ENCODE measurements around the gene TYSND1.
"Not testable (repeated sequence)": the region's sequence is repeated elsewhere in the genome, so short reads cannot be mapped to it uniquely, and the experiment has no call there.

TYSND1 gene

DNA sequence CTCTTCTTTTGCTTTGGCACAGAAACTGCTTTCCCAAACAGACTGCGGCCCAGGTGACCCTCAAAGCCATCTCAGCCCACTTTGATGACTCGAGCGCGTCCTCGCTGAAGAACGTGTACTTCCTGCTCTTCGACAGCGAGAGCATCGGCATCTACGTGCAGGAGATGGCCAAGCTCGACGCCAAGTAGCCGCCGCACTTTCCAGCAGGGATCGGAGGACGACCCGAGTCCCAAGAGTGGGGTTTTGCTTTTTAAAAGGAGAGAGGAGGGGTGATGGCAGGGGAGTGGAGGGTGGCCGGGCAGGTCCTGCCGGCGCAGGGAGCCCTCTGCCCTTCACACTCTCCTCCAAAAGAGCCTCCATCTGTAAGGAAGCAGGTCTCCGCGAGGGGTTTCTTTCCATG is 35.0 kb downstream of the TYSND1 start:
- Histone ChIP-seq H3K27me3 (ENCODE audit: control insufficient read depth in 1 of 2, insufficient read depth in 2 of 2, low read length in 2 of 2) (no peaks in the 10 kb centered on the region), H3K27ac (ENCODE audit: low read length) (no peak overlapping the region), H3K9ac (ENCODE audit: low read length in 2 of 2) (no peak overlapping the region), H3K9me3 (ENCODE audit: control insufficient read depth in 2 of 2, low read length in 2 of 2) (no peaks in the 10 kb centered on the region), H3K4me3 (ENCODE audit: low read length in 2 of 2) (no peak overlapping the region), H3K36me3 (ENCODE audit: control insufficient read depth in 2 of 2, insufficient read depth in 2 of 2, low read length in 2 of 2) (peaks cover 20 to 27% of the 10 kb centered on the region in 2 donors), H3K4me1 (ENCODE audit: control insufficient read depth, insufficient read depth, low read length) (no peaks in the 10 kb centered on the region)

- Histone ChIP-seq H3K4me1 (ENCODE audit: control insufficient read depth, insufficient read depth, low read length) (no peaks in the 10 kb centered on the region), H3K9me3 (ENCODE audit: control insufficient read depth in 2 of 2, low read length in 2 of 2) (no peaks in the 10 kb centered on the region), H3K36me3 (ENCODE audit: control insufficient read depth in 2 of 2, insufficient read depth in 2 of 2, low read length in 2 of 2) (peaks cover 18 to 23% of the 10 kb centered on the region in 2 donors), H3K27me3 (ENCODE audit: control insufficient read depth in 1 of 2, insufficient read depth in 2 of 2, low read length in 2 of 2) (no peaks in the 10 kb centered on the region), H3K27ac (ENCODE audit: low read length) (no peak overlapping the region), H3K9ac (ENCODE audit: low read length in 2 of 2) (no peak overlapping the region), H3K4me3 (ENCODE audit: low read length in 2 of 2) (no peak overlapping the region)
Measured at GRCh38 chr10:70109064-70109729, 37.3 kb downstream of the TYSND1 start.

DNA sequence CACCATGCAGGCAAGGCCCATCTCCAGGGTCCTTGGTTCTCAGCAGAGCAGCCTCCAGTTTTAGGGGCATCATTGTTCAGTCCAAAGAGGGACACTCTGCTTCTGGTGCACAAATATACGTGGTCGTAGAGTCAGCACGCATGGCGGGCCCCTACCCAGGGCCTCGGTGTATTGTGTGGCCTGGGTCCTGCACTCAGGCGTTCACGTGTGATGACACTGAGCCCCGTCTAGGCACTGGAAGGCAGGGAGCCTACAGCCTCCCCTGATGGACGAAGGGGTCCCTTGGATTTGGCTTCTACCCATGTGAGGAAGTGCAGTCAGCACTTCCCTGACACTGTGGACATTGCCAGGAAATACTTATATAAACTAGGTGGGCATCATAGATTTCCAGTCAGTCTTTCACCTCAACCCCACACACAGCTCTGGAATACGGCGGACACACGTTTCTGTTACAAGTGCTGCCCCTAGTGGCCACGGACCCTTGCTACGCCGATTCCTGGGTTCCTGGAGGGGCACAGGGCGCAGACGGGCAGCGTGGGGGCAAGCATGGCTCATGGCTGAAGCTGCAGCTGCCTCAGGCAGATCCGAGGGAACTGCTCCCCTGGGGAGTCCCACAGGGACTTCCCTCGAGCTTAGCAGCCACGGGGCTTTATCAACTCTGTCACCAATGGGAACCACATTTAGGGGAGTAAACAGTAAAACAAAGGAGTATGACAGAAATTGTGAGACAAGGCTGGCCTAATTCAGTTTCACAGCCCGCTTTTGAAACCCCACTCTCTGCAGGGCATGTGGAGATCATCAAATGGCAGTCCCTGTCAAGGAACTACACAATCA is 39.3 kb downstream of the TYSND1 start:
- Histone ChIP-seq H3K27ac (ENCODE audit: low read length) (no peak overlapping the region), H3K36me3 (ENCODE audit: control insufficient read depth in 2 of 2, insufficient read depth in 2 of 2, low read length in 2 of 2) (peaks cover 9 to 13% of the 10 kb centered on the region in 2 donors), H3K9ac (ENCODE audit: low read length in 2 of 2) (no peak overlapping the region), H3K4me1 (ENCODE audit: control insufficient read depth, insufficient read depth, low read length) (no peaks in the 10 kb centered on the region), H3K4me3 (ENCODE audit: low read length in 2 of 2) (no peak overlapping the region), H3K27me3 (ENCODE audit: control insufficient read depth in 1 of 2, insufficient read depth in 2 of 2, low read length in 2 of 2) (no peaks in the 10 kb centered on the region), H3K9me3 (ENCODE audit: control insufficient read depth in 2 of 2, low read length in 2 of 2) (no peaks in the 10 kb centered on the region)

DNA sequence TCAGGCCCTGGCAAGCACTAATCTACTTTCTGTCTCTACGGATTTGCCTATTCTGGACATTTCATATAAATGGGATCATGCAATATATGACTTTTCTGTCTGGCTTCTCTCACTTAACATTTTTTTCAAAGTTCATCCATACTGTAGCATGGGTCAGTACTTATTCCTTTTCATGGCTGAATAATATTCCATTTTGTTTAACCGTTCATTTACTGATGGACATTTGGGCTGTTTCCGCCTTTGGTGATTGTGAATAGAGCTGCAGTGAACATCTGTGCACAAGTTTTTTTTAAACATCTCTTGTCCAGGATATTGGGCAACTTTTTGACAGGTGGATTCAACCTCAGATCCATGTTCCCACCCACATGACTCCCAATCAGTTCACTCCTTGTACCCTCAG is 44.8 kb downstream of the TYSND1 start:
- no peak overlapping the region for H3K4me3 ChIP-seq (ENCODE audit: low read length in 2 of 2)
- H3K36me3 ChIP-seq (ENCODE audit: control insufficient read depth in 2 of 2, insufficient read depth in 2 of 2, low read length in 2 of 2), result peaks cover 16 to 19% of the 10 kb centered on the region in 2 donors
- no peaks in the 10 kb centered on the region for H3K9me3 ChIP-seq (ENCODE audit: control insufficient read depth in 2 of 2, low read length in 2 of 2)
- H3K27ac ChIP-seq (ENCODE audit: low read length), result no peak overlapping the region
- H3K4me1 ChIP-seq (ENCODE audit: control insufficient read depth, insufficient read depth, low read length), result no peaks in the 10 kb centered on the region
- no peak overlapping the region for H3K9ac ChIP-seq (ENCODE audit: low read length in 2 of 2)
- H3K27me3 ChIP-seq (ENCODE audit: control insufficient read depth in 1 of 2, insufficient read depth in 2 of 2, low read length in 2 of 2), result no peaks in the 10 kb centered on the region

- peaks cover 16 to 21% of the 10 kb centered on the region in 2 donors for H3K36me3 ChIP-seq (ENCODE audit: control insufficient read depth in 2 of 2, insufficient read depth in 2 of 2, low read length in 2 of 2)
- H3K9ac ChIP-seq (ENCODE audit: low read length in 2 of 2); H3K27me3 ChIP-seq (ENCODE audit: control insufficient read depth in 1 of 2, insufficient read depth in 2 of 2, low read length in 2 of 2); H3K27ac ChIP-seq (ENCODE audit: low read length); H3K4me1 ChIP-seq (ENCODE audit: control insufficient read depth, insufficient read depth, low read length); H3K9me3 ChIP-seq (ENCODE audit: control insufficient read depth in 2 of 2, low read length in 2 of 2); H3K4me3 ChIP-seq (ENCODE audit: low read length in 2 of 2): not testable (repeated sequence)
Measured at GRCh38 chr10:70101068-70101562, 45.4 kb downstream of the TYSND1 start.

GRCh38 chr10:70098271-70098670 is 48.2 kb downstream of the TYSND1 start:
- Histone ChIP-seq H3K4me1 (ENCODE audit: control insufficient read depth, insufficient read depth, low read length) (no peaks in the 10 kb centered on the region), H3K9ac (ENCODE audit: low read length in 2 of 2) (no peak overlapping the region), H3K36me3 (ENCODE audit: control insufficient read depth in 2 of 2, insufficient read depth in 2 of 2, low read length in 2 of 2) (peaks cover 26 to 29% of the 10 kb centered on the region in 2 donors), H3K9me3 (ENCODE audit: control insufficient read depth in 2 of 2, low read length in 2 of 2) (no peaks in the 10 kb centered on the region), H3K27ac (ENCODE audit: low read length) (no peak overlapping the region), H3K4me3 (ENCODE audit: low read length in 2 of 2) (no peak overlapping the region), H3K27me3 (ENCODE audit: control insufficient read depth in 1 of 2, insufficient read depth in 2 of 2, low read length in 2 of 2) (no peaks in the 10 kb centered on the region)

GRCh38 chr10:70097459-70097858 is 49.0 kb downstream of the TYSND1 start:
- Histone ChIP-seq H3K27ac (ENCODE audit: low read length) (no peak overlapping the region), H3K9ac (ENCODE audit: low read length in 2 of 2) (no peak overlapping the region), H3K4me3 (ENCODE audit: low read length in 2 of 2) (no peak overlapping the region), H3K27me3 (ENCODE audit: control insufficient read depth in 1 of 2, insufficient read depth in 2 of 2, low read length in 2 of 2) (no peaks in the 10 kb centered on the region), H3K36me3 (ENCODE audit: control insufficient read depth in 2 of 2, insufficient read depth in 2 of 2, low read length in 2 of 2) (peaks cover 31 to 35% of the 10 kb centered on the region in 2 donors), H3K4me1 (ENCODE audit: control insufficient read depth, insufficient read depth, low read length) (no peaks in the 10 kb centered on the region), H3K9me3 (ENCODE audit: control insufficient read depth in 2 of 2, low read length in 2 of 2) (no peaks in the 10 kb centered on the region)

DNA sequence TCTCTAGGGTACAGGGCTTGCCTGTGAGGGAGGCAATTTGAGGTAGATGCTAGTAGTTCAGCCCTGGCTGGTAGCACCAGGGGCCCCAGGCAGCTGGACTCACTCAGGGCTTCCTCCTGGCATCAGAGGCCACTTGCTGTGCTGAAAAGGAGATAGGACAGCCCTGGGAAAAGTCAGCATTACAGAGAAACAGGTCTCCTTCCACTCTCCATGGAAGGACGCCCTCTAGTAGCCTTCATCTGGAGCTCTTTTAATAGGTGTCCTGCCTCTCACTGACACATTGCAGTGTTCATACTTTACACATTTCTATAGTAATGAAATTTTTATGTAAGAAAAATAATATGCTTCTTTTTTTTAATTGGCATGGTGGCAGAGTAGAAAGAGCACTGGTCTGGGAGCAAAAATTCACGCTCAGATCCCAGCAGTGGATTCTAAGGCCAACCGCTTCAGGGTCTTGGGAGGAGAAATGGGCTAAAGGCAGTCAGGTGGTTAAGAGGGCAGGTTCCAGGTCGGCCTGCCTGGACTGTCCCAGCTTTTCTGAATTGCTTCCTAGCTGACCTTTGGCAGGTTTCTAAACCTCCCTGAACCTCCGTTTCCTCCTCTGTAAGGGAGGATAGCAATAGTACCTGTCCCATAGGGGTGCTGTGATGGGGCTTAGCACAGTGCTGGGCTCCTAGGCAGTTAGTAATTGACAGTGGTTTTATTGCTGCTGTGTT is 49.6 kb downstream of the TYSND1 start:
- Histone ChIP-seq H3K9me3 (ENCODE audit: control insufficient read depth in 2 of 2, low read length in 2 of 2) (no peaks in the 10 kb centered on the region), H3K4me1 (ENCODE audit: control insufficient read depth, insufficient read depth, low read length) (no peaks in the 10 kb centered on the region), H3K27ac (ENCODE audit: low read length) (no peak overlapping the region), H3K36me3 (ENCODE audit: control insufficient read depth in 2 of 2, insufficient read depth in 2 of 2, low read length in 2 of 2) (peaks cover 36 to 37% of the 10 kb centered on the region in 2 donors), H3K9ac (ENCODE audit: low read length in 2 of 2) (no peak overlapping the region), H3K4me3 (ENCODE audit: low read length in 2 of 2) (no peak overlapping the region), H3K27me3 (ENCODE audit: control insufficient read depth in 1 of 2, insufficient read depth in 2 of 2, low read length in 2 of 2) (no peaks in the 10 kb centered on the region)

DNA sequence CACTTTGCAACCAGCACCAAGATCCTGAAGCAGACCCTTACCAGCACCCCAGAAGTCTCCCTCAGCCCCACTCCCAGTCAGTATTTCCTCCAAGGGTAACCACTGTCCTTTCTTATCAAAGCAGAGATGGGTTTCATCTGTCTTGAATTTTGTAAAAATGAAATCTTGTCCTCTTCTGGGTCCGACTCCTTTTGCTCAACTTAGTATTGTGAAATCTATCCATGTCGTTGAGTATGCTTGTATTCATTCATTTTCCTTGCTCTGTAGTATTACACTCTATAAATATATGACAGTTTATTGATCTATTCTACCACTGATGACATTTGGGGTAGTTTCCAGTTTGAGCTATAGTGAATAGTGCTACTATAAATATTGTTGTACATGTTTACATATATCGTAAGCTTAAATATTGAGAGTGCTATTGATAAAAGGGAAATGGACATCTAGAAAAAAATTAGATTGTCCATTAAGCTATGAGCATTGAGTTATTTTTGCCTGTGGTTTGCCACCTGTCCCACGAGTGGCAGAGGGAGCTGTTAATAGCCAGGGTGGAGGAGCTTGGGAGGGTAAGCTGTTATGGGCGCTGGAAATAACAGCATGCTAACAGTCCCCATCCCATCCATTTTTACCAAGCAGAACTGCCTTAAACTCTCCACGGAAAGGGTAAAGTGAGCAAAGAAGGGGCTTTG is 50.3 kb downstream of the TYSND1 start:
- Histone ChIP-seq H3K4me1 (ENCODE audit: control insufficient read depth, insufficient read depth, low read length) (no peaks in the 10 kb centered on the region), H3K4me3 (ENCODE audit: low read length in 2 of 2) (no peak overlapping the region), H3K36me3 (ENCODE audit: control insufficient read depth in 2 of 2, insufficient read depth in 2 of 2, low read length in 2 of 2) (peaks cover 34 to 38% of the 10 kb centered on the region in 2 donors), H3K27me3 (ENCODE audit: control insufficient read depth in 1 of 2, insufficient read depth in 2 of 2, low read length in 2 of 2) (no peaks in the 10 kb centered on the region), H3K9me3 (ENCODE audit: control insufficient read depth in 2 of 2, low read length in 2 of 2) (no peaks in the 10 kb centered on the region), H3K27ac (ENCODE audit: low read length) (no peak overlapping the region), H3K9ac (ENCODE audit: low read length in 2 of 2) (no peak overlapping the region)

DNA sequence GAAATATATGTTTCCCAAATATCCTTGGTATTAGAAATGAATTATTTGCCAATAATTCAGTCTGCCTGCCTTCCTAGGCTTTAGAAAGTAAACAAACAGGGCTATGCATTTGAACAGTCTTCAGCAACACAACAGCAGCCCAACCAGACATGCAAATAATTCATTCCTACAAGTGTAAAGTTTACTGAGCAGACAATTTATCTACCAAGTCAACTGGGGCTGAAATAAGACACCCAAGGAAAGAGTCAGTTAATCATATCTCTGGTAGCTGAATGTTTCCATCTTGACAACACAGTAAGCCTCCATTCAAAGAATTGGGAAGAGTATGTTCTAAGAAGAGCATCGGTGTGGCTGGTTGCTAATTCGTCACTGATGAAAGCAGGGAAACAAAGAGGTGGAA is 52.2 kb downstream of the TYSND1 start:
- H3K27ac ChIP-seq (ENCODE audit: low read length), result no peak overlapping the region
- peaks cover 34 to 39% of the 10 kb centered on the region in 2 donors for H3K36me3 ChIP-seq (ENCODE audit: control insufficient read depth in 2 of 2, insufficient read depth in 2 of 2, low read length in 2 of 2)
- H3K9me3 ChIP-seq (ENCODE audit: control insufficient read depth in 2 of 2, low read length in 2 of 2), result no peaks in the 10 kb centered on the region
- no peaks in the 10 kb centered on the region for H3K4me1 ChIP-seq (ENCODE audit: control insufficient read depth, insufficient read depth, low read length)
- H3K4me3 ChIP-seq (ENCODE audit: low read length in 2 of 2), result no peak overlapping the region
- no peak overlapping the region for H3K9ac ChIP-seq (ENCODE audit: low read length in 2 of 2)
- H3K27me3 ChIP-seq (ENCODE audit: control insufficient read depth in 1 of 2, insufficient read depth in 2 of 2, low read length in 2 of 2), result no peaks in the 10 kb centered on the region

Data from stomach smooth muscle (tissue), 2 donors.